RKO (cell line): ENCODE results near the gene DDAH1.
"Not testable (repeated sequence)": the region's sequence is repeated elsewhere in the genome, so short reads cannot be mapped to it uniquely, and the experiment has no call there.

Experiments
- DNase-seq: peaks from one replicate; pipeline ENCODE4 v3.0.0-alpha.2; 2016; ENCODE audit warnings: low spot score

DDAH1 gene

GRCh38 chr1:85465099-85465785 lies at the start of gene DDAH1:
Gene DDAH1, minus strand, starts transcription at chr1:85465159. Its CDS starts 114 bp downstream, at chr1:85465045.
- DNase-seq = peak; percentile 73

- DNase-seq = not testable (repeated sequence)
These were observed 49.0 kb upstream of the DDAH1 start for GRCh38 chr1:85513998-85514397.

GRCh38 chr1:85504417-85504816 lies 39.5 kb upstream of the DDAH1 start:
- DNase-seq = no peak

- peak; percentile 22 for DNase-seq
These were observed 37.7 kb upstream of the DDAH1 start for GRCh38 chr1:85502625-85503083.

GRCh38 chr1:85502171-85502570 lies 37.2 kb upstream of the DDAH1 start:
- no peak for DNase-seq

GRCh38 chr1:85501355-85501898 lies 36.5 kb upstream of the DDAH1 start:
- no peak for DNase-seq

GRCh38 chr1:85496941-85497582 lies 32.1 kb upstream of the DDAH1 start:
- DNase-seq = no peak

GRCh38 chr1:85495556-85495955 lies 30.6 kb upstream of the DDAH1 start:
- no peak for DNase-seq

GRCh38 chr1:85494904-85495266 lies 29.9 kb upstream of the DDAH1 start:
- DNase-seq = no peak

- no peak for DNase-seq
These were observed 29.3 kb upstream of the DDAH1 start for GRCh38 chr1:85494074-85494903.

- no peak for DNase-seq
These were observed 25.5 kb upstream of the DDAH1 start for GRCh38 chr1:85490270-85490985.

- no peak for DNase-seq
These were observed 23.2 kb upstream of the DDAH1 start for GRCh38 chr1:85488126-85488525.

GRCh38 chr1:85485516-85485915 lies 20.6 kb upstream of the DDAH1 start:
- DNase-seq = no peak

- no peak for DNase-seq
These were observed 19.8 kb upstream of the DDAH1 start for GRCh38 chr1:85484716-85485115.

GRCh38 chr1:85484264-85484663 lies 19.3 kb upstream of the DDAH1 start:
- no peak for DNase-seq

GRCh38 chr1:85481688-85482087 lies 16.7 kb upstream of the DDAH1 start:
- no peak for DNase-seq

- no peak for DNase-seq
These were observed 15.6 kb upstream of the DDAH1 start for GRCh38 chr1:85480566-85480965.

GRCh38 chr1:85479491-85479890 lies 14.5 kb upstream of the DDAH1 start:
- no peak for DNase-seq

- no peak for DNase-seq
These were observed 13.4 kb upstream of the DDAH1 start for GRCh38 chr1:85478366-85478765.

GRCh38 chr1:85475055-85475454 lies 10.1 kb upstream of the DDAH1 start:
- DNase-seq = no peak

- DNase-seq = no peak
These were observed 8.4 kb upstream of the DDAH1 start for GRCh38 chr1:85473390-85473789.

GRCh38 chr1:85471558-85471957 lies 6.6 kb upstream of the DDAH1 start:
- DNase-seq = no peak
